GM12874 (cell line): ENCODE data around the gene PPDPF.

Experiments used
- CTCF ChIP-seq: IDR thresholded peaks from 2 replicates; pipeline ENCODE4 v1.5.1; 2011; ENCODE audit warnings: low read depth, mild to moderate bottlenecking, control low read depth, low read length, moderate library complexity; ENCODE audit not compliant: insufficient read depth

PPDPF gene

GRCh38 chr20:63520504-63520933 is at the start of gene PPDPF:
TSS of gene PPDPF (plus strand) at chr20:63520765. CDS start at chr20:63521309, 544 bp downstream.
- TF ChIP-seq CTCF: no peak

DNA sequence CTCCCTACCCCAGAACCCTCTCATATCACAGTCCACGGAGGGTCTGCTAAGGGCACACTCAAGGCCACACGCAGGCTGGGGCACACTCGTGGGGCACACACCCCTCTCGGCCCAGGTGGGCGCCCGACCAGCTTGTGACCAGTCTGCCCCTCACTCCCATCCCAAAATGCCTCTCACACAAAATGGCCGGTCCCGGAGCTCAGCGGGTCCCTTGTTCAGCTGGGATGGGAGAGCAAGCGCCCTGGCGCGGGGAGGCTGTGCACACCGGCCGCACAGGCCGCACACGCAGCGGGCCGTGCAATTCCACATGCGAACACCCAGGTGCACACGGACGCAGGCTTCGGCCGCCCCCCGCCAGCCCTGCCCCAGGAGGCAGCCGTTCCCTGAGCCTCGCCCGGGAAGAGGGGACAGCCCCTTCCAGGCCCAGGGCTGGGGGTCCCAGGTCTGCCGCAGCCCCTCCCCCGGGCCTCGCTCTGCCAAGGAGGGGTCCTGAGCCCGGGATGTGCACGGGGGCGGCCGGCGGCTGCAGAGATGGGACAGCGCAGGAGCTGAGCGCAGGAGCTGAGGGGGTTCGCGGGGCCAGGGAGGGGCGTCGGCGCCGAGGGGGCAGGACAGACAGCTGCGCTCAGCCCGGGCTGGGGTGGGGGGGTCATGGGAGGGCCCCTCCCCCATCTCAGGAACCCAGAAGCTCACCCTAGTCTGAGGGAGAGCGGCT is 49.4 kb upstream of the PPDPF start:
- no peak for TF ChIP-seq CTCF

- no peak for TF ChIP-seq CTCF
These were observed 48.9 kb upstream of the PPDPF start for GRCh38 chr20:63471717-63471980.

DNA sequence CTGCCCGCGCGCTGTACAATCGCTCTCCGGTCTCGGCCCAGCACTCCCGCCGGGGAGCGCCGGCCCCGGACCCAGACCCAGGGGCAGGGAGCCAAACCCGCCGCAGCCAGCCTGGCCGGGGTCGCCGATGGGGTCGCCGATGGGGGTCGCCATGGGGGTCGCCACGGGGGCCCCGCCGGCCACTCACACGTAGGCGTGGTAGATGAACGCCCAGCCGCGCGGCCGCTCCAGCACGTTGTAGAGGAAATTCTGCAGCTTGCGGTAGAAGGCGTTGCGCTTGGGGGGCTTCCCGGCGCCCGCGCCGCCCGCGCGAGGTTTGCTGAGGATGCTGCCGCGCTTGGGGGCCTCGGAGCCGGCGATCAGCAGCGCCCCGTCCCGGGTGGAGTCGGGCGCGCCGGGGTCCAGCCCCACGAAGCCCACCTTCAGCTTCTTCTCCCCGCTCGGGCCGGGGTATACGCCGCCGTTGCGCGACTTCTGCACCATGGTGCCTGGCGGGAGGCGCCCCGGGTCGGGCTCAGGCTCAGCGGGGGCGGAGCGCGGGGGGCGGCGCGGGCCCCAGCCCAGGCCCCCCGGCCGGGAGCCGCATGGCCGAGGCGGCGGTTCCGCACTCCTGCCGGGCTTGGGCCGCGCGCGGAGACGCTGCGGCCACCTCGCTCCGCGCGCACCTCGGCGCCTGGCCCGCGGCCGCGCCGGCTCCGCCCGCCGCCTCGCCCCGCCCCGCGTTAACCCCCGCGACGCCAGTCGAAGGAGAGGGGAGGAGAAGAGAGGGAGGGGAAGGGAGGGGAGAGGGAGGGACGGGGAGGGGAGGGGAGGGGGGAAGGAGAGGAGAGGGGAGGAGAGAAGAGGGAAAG is 48.4 kb upstream of the PPDPF start, which contains the start of gene KCNQ2:
TSS of gene KCNQ2 (minus strand) at position 675 of the 851 bp plus-strand sequence. CDS start at position 483, 192 bp downstream.
- TF ChIP-seq CTCF: no peak

DNA sequence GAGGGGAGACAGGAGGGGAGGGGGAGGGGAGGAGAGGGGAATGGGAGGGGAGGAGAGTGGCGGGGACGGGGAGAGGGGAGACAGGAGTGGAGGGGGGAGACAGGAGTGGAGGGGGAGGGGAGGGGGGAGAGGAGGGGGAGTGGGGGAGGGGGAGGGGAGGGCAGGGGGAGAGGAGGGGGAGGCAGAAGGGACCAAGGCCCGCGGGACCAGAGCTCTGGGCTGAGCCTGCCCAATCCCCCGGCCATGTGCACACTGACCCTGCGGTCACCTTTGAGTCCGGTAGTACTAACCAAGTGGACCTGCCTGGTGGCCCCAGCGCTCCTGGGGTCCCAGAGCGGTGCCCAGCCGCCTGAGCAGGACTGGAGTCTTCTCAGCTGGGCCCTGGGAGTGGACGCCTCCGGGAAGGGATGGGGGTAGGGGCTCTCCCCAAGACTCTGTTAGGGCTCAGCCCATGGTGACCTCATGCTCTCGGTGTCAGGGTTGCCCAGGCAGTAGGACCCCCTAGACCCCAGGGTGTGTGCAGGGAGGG is 47.6 kb upstream of the PPDPF start:
- no peak for TF ChIP-seq CTCF

DNA sequence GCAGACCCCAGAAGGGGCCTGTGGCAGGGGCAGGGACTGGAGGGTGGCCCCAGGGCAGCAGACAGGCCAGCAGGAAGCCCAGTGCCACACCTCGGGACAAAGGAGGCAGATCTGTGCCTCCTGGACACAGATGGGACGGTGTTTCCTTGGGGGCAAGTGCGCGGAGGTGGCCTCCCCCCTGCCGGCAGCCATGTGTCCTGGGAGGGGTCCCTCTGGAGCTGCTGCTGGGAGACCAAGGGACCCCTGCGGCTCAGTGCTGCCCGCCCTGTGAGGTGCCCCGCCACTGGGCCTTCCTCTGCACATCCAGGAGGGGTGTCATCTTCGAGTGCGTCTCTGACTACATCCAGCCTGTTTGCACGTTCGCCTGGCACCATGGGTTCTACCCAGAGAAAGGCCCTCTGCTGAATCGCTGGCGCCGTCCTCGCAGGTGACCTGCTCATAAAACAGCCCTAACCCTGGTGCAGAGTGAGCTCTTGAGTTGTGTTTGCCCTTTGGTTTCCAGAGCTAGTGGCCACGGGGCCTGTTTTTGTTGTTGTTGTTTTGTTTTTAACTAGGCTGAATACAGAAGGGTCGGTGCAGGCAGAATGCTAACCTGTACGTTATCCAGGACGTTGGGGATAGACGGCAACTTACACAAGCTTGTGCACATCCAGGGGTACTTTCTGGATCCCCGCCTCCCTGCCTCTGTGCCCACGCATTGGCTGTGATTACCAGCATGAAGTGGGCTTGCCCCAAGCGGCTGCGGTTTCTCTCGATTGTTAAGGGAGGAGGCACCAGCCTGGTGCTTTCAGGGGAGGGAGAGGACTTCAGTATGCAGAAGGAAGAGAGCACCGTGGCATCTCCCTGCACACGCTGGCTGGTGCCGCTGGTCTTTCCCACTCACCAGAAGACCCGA is 46.8 kb upstream of the PPDPF start:
- no peak for TF ChIP-seq CTCF
